ENCODE measurements around the gene RRM2. TPM values are rescaled to one million over a fixed set of nuclear protein-coding genes. Genes with fewer than 3 reads are reported as not detected.
A peak's percentile ranks its signal among the peaks of the same experiment; 100 is the strongest.

Gene RRM2
- polyA plus RNA-seq, 6 donors from 2014 or later, result 0.15 to 0.24 TPM; not detected in 4

DNA sequence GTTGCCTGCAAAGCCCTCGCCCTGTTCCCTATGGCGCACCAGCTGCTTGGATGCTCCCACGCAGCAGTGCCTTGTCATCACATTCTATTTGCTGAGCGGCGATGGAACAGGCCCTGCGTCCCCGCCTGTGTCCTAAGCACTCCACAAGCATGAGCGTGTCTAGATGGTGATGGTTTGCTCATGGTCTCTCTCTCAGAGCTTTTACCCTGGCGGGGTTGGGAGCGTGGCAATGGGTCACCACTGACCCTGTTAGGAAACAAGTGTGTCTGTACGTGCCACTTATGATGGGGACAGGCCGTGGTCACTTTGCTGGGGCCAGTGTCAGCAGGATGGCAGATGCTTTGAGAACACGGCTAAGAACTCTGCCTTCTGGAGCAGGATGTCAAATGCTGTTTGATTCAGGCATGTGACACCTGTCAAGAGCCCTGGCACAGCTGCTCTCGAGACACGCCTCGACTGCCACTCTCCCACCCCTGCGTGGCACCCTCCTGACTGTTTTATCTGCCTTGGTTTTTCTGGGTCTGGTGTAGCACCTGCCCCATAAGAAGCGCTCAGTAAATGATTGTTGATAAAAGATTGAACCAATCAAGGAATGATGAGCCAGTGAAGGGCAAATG lies 44.2 kb downstream of the RRM2 start:
- DNase-seq, result no peak
- Mint-ChIP-seq H3K36me3 (no peaks in the 10 kb centered on the region), H3K27ac (no peak overlapping the region), H3K4me1 (peaks cover 9 to 24% (median 22%) of the 10 kb centered on the region in 3 donors), H3K27me3 (no peaks in the 10 kb centered on the region), H3K9me3 (no peaks in the 10 kb centered on the region), H3K4me3 (no peak overlapping the region)
- no peak for ATAC-seq (ENCODE audit: low read depth in 2 of 2)

DNA sequence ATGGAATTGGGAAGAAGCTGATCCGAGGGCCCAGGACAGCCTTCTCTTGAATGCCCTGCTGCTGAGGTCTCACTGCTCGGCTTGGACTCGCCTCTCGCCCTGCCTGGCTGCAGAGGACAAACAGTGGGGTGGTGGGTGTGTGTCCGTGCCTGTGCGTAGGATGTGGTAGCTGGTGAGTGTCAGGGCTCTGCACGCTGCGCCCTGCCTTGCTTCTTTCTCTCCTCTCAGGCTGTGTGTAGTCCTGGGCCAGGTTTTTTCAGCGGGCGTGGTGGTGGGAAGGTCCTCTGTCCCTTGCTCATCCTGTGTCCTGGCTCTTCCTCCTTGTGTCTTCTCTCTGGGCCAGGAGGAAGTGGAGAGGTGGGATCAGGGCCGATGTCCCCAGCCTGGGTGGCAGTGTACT lies 44.8 kb downstream of the RRM2 start:
- no peak overlapping the region for H3K27ac Mint-ChIP-seq
- H3K27me3 Mint-ChIP-seq, result no peaks in the 10 kb centered on the region
- no peaks in the 10 kb centered on the region for H3K9me3 Mint-ChIP-seq
- H3K4me3 Mint-ChIP-seq, result no peak overlapping the region
- H3K4me1 Mint-ChIP-seq, result peaks cover 9 to 24% (median 22%) of the 10 kb centered on the region in 3 donors
- H3K36me3 Mint-ChIP-seq, result no peaks in the 10 kb centered on the region
- DNase-seq (no peak), ATAC-seq (ENCODE audit: low read depth in 2 of 2) (no peak)

DNA sequence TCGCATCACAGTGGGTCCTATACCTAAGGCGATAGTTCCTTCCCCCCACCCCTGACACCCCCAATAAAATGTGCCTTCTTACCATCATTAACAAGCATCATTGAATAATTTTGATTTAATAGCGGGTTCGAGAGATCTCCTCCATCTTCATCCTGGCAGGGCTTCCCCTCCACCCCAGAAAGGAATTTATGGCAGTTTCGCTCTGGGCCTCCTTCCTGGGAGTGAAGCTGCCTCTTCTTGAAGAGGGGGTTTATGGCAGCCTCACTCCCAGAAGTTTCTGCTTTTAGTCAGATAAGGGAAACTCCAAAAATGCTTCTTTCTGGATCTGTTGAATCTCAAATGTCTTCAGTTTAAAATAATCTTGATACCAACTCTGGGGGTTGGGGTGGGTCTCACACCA lies 45.7 kb downstream of the RRM2 start:
- ATAC-seq (ENCODE audit: low read depth in 2 of 2) (no peak), DNase-seq (no peak)
- Mint-ChIP-seq H3K4me3 (no peak overlapping the region), H3K27me3 (no peaks in the 10 kb centered on the region), H3K9me3 (no peaks in the 10 kb centered on the region), H3K4me1 (peaks cover 9 to 19% (median 18%) of the 10 kb centered on the region in 3 donors), H3K27ac (peak overlapping the region in 1 of 6 donors; percentile 52), H3K36me3 (no peaks in the 10 kb centered on the region)

DNA sequence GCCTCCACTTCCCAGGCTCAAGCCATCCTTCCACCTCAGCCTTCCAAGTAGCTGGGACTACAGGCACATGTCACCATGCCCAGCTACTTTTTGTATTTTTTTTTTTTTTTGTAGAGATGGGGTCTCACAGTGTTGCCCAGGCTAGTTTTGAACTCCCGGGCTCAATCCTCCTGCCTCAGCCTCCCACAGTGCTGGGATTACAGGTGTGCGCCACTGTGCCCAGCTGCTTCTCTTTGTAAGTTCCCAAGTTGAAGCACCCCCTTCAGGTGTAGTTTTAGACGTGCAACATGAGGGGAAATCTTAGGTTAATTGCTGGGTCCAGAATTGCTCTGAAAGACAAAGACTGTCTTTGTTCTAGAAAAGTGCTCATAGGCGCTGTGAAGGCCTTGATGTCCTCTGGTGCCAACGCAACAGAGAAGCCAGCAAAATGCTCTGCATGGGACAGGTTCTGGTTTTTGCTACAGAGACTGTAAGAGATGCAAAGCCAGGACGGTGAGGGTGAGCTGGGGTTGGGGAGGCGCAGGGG lies 46.6 kb downstream of the RRM2 start:
- Mint-ChIP-seq H3K4me1 (peaks cover 4 to 10% (median 10%) of the 10 kb centered on the region in 3 donors), H3K36me3 (no peaks in the 10 kb centered on the region), H3K27ac (no peak overlapping the region), H3K27me3 (no peaks in the 10 kb centered on the region), H3K4me3 (no peak overlapping the region), H3K9me3 (no peaks in the 10 kb centered on the region)
- ATAC-seq (ENCODE audit: low read depth in 2 of 2) (no peak), DNase-seq (no peak)

DNA sequence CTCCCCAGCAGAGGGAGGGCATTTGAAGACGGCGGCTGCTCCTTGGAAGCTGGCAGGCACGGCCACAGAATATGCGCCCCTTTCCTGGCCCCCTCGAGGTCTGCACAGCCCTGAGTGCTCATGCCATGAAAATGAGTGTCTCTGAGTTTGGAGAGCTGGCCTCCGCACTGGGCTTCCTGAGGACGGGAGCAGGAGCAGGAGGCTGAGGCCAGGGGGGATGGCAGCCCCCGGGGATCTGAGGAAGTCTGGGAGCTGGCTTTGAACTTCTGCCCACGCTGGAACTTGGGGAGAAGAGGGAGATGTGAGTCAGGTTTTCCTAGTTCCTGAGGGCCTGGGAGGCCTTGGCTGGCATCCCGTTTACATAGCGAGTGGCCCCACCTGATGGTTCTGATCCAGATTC lies 47.0 kb downstream of the RRM2 start:
- no peak overlapping the region for H3K27ac Mint-ChIP-seq
- H3K9me3 Mint-ChIP-seq, result no peaks in the 10 kb centered on the region
- peaks cover 0 to 6% (median 5%) of the 10 kb centered on the region in 3 donors for H3K4me1 Mint-ChIP-seq
- no peaks in the 10 kb centered on the region for H3K36me3 Mint-ChIP-seq
- no peak for ATAC-seq (ENCODE audit: low read depth in 2 of 2)
- no peaks in the 10 kb centered on the region for H3K27me3 Mint-ChIP-seq
- no peak for DNase-seq
- no peak overlapping the region for H3K4me3 Mint-ChIP-seq

DNA sequence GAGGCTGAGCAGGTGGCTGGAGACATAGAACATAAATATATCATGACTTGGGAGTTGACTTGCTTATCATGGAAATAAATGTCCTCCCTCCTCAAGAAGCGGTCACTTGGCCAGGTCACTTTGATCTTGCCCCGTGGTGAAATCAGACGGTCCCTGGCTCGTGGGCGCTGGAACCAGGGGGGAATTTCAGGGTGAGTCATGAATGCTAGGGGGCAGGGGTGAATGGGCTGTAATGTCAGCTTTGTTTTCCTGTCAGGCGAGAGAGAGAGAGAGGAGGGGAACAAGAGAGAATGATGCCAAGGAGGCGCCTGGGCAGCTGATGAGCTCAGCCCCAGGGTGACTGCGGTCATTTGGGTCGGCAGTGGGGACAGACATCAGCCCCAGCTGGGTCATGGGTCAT lies 47.7 kb downstream of the RRM2 start:
- no peaks in the 10 kb centered on the region for H3K9me3 Mint-ChIP-seq
- ATAC-seq (ENCODE audit: low read depth in 2 of 2) (no peak), DNase-seq (no peak)
- peaks cover 0 to under 1% (median 0%) of the 10 kb centered on the region in 3 donors for H3K4me1 Mint-ChIP-seq
- H3K27ac Mint-ChIP-seq, result no peak overlapping the region
- no peak overlapping the region for H3K4me3 Mint-ChIP-seq
- H3K27me3 Mint-ChIP-seq, result no peaks in the 10 kb centered on the region
- no peaks in the 10 kb centered on the region for H3K36me3 Mint-ChIP-seq

DNA sequence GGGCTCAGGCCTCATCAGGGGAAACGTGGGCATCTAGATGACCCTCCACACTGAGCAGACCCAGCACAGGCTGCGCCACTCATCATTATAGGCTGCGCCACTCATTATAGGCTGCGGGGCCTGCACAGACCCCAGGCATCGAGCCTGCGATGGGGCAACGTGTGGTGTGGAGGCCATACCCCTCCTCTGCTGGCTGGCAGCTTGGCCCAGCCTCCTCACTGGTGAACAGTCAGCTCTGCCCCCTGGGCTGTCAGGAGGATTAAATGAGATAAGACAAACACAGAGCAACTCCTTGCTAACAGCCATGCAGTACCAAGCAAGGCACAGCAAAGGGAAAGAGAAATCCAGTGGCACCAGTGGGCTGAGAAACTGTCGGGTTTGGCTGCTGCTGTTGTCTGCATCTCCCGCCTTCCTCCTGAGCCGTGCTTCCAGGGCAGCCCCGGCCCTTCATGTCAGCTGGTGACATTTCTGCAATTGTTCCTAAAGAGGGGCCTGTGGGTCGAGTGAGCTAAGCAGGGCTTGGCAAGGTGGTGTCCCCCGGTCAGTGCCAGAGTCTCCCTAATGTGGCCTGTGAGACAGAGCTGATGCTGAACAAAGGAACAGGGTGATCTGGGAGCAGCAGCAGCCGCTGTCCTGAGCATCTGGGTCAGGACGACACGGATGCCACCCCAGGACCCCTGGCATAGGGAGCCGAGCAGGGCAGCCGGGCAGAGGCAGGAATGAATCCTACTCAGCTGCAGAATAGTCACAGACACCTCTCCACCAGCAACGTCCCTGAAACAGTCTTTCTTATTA lies 48.7 kb downstream of the RRM2 start:
- no peaks in the 10 kb centered on the region for H3K27me3 Mint-ChIP-seq
- no peaks in the 10 kb centered on the region for H3K36me3 Mint-ChIP-seq
- no peak for DNase-seq
- no peaks in the 10 kb centered on the region for H3K9me3 Mint-ChIP-seq
- H3K4me3 Mint-ChIP-seq, result peak overlapping the region in 2 of 8 donors; percentile 10 to 47
- no peaks in the 10 kb centered on the region for H3K4me1 Mint-ChIP-seq
- no peak for ATAC-seq (ENCODE audit: low read depth in 2 of 2)
- no peak overlapping the region for H3K27ac Mint-ChIP-seq

DNA sequence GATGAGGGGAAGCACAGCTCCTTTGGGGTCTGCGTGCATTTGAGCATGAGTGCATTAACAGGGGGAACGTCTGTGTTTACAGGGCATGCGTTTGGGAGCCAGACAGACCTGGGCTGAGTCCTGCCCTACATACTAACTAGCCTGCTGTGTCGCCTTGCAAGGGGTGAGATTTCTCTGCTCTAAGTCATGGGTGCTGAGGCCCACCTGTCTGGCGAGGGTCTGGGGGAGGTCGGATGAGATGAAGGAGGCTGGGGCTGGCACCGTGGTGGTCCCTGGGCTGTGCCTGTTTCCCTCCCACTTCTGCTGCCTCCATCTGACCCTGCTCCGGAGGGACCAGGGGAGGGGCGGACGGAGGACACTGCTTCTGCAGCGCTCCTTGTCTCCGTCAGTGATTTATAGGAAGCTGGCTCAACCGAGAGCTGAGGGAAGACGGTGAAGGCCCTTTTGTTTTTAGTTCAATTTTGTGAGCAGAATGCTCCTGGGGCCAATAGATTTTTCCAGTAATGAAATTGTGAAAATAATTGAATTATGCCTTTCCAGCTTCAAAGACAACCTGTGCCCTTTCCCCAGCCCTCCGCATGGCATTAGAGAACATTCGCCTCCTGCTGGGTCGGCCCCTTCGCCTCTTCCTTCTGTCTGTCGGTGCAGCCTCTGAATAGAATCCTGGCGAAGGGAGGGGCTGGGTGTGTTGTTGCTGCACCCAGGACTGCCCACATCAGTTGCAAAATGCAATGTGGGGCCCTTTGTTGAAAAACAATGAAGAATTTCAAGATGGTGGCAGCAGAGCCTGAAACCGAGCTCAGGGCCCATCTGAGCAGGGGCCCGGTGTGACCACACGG lies 49.7 kb downstream of the RRM2 start:
- no peak for DNase-seq
- no peaks in the 10 kb centered on the region for H3K9me3 Mint-ChIP-seq
- no peak overlapping the region for H3K4me3 Mint-ChIP-seq
- no peaks in the 10 kb centered on the region for H3K4me1 Mint-ChIP-seq
- peak overlapping the region in 1 of 6 donors; percentile 44 for H3K27ac Mint-ChIP-seq
- H3K27me3 Mint-ChIP-seq, result no peaks in the 10 kb centered on the region
- ATAC-seq (ENCODE audit: low read depth in 2 of 2), result no peak
- no peaks in the 10 kb centered on the region for H3K36me3 Mint-ChIP-seq

DNA sequence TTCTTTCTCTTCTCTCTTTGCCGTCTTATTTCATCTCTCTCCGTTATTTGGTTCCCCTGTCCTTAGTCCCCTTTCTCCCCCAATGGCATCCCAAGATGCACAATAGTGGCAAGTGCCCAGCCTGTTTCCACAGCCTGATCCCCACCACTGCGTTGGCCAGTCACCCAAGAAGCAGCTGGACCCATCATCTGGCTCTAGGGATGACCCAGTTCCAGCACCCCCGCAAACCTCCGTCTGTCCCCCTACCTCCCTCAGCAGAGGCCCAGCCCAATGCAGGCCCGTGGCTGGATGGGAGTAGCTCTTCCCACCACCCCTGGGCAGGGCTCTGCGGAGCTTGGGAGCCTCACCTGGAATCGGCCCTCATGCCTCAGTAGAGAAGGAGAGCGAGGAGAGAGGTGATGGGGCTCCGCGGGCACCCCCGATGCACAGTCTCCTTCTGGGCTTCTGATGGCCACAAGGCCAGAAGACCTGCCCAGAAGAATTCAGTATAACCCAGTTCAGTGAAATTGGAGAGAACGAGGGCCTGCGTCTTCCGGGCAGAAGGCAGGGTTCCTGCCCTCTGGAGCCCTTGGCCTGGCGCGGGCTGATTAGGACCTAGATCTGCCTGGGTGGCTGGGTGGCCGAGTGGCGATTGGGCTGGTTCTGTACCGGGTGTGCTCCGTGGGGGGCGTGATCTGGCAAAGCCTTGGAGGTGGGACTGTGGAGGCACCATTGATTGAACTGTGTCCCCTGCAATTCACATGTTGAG lies 50.9 kb downstream of the RRM2 start:
- no peak for DNase-seq
- Mint-ChIP-seq H3K4me1 (no peaks in the 10 kb centered on the region), H3K27ac (no peak overlapping the region), H3K9me3 (no peaks in the 10 kb centered on the region), H3K36me3 (no peaks in the 10 kb centered on the region), H3K27me3 (no peaks in the 10 kb centered on the region), H3K4me3 (no peak overlapping the region)
- ATAC-seq (ENCODE audit: low read depth in 2 of 2), result no peak

DNA sequence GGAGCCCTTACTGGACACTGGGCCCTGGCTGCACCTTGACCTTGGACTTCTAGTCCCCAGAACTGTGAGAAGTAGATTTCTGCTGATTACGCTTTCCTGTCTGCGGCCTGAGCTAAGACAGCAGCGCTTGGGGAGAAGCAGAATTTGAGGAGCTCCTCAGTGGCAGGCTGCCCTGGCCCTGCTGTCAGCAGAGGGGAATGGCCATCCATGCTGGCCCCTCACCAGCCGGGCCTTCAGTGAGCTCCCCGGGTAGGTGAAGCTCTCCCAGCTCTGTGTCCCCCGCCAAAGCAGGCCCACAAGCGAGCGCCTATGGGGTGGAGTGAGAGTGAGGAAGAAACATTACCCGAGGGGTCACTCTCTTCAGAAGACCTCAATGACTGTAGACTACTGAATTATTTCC lies 51.6 kb downstream of the RRM2 start:
- H3K4me1 Mint-ChIP-seq, result no peaks in the 10 kb centered on the region
- DNase-seq (no peak), ATAC-seq (ENCODE audit: low read depth in 2 of 2) (no peak)
- H3K9me3 Mint-ChIP-seq, result no peaks in the 10 kb centered on the region
- no peak overlapping the region for H3K27ac Mint-ChIP-seq
- peak overlapping the region in 1 of 8 donors; percentile 52 for H3K4me3 Mint-ChIP-seq
- H3K36me3 Mint-ChIP-seq, result no peaks in the 10 kb centered on the region
- H3K27me3 Mint-ChIP-seq, result no peaks in the 10 kb centered on the region

DNA sequence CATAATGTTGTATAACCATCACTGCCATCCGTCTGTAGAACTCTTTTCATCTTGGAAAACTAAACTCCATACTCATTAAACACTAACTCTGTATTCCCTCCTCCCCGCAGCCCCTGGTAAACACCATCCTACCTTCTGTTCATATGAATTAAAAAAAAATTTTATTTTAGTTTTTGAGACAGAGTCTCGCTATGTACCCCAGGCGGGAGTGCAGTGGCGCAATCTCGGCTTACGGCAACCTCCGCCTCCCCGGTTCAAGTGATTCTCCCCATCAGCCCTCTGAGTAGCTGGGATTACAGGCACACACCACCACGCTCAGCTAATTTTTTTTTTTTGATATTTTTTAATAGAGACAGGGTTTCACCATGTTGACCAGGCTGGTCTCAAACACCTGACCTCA lies 52.9 kb downstream of the RRM2 start:
- DNase-seq (no peak), ATAC-seq (ENCODE audit: low read depth in 2 of 2) (no peak)
- no peak overlapping the region for H3K27ac Mint-ChIP-seq
- H3K36me3 Mint-ChIP-seq, result no peaks in the 10 kb centered on the region
- no peak overlapping the region for H3K4me3 Mint-ChIP-seq
- H3K9me3 Mint-ChIP-seq, result no peaks in the 10 kb centered on the region
- no peaks in the 10 kb centered on the region for H3K4me1 Mint-ChIP-seq
- no peaks in the 10 kb centered on the region for H3K27me3 Mint-ChIP-seq

DNA sequence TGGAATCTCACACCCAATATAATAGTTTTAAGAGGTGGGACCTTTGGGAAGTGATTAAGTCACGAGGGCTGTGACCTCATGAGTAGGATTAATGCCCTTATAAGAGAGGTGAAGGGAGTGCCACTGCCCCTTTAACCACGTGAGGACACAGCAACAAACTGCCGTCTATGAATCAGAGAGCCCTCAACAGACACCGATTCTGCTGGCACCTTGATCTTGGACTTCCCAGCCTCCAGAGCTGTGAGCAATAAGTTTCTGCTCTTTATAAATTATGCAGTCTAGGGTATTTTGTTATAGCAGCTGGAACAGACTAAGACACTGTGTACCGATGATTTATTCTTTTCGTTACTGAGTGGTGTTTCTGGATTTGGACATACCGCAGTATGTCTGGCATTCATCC lies 56.2 kb downstream of the RRM2 start:
- H3K9me3 Mint-ChIP-seq, result peaks cover 0 to 7% (median 0%) of the 10 kb centered on the region in 7 donors
- no peaks in the 10 kb centered on the region for H3K4me1 Mint-ChIP-seq
- no peaks in the 10 kb centered on the region for H3K27me3 Mint-ChIP-seq
- no peak for ATAC-seq (ENCODE audit: low read depth in 2 of 2)
- H3K27ac Mint-ChIP-seq, result no peak overlapping the region
- H3K36me3 Mint-ChIP-seq, result peaks cover 0 to 5% of the 10 kb centered on the region in 2 donors
- H3K4me3 Mint-ChIP-seq, result peak overlapping the region in 1 of 8 donors; percentile 66
- DNase-seq, result no peak

DNA sequence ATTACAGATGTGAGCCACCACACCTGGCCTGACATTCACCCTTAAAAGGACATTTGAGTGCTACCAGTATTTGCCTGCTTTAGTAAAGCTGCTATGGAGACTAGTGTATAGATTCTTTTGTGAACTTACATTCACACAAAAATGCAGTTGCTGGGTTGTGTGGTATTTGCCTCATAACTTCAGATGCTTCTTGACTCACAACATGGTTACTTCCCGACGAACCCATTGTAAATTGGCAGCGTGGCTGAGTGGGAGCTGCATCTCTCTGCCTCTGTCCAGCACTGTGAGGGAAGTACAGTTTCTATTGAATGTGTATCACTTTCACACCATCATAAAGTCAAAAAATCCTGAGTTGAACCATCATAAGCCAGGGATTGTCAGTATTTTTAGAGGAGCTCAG lies 56.9 kb downstream of the RRM2 start:
- Mint-ChIP-seq H3K36me3 (peaks cover 0 to 5% of the 10 kb centered on the region in 2 donors), H3K27ac (no peak overlapping the region), H3K27me3 (no peaks in the 10 kb centered on the region), H3K4me1 (no peaks in the 10 kb centered on the region), H3K9me3 (peaks cover 0 to 7% (median 0%) of the 10 kb centered on the region in 7 donors), H3K4me3 (no peak overlapping the region)
- DNase-seq, result no peak
- no peak for ATAC-seq (ENCODE audit: low read depth in 2 of 2)
